Neuronal stem cell (in vitro differentiated cells): ENCODE results near the gene GALNT17.

Source experiments
- DNase-seq: peaks from one replicate; pipeline ENCODE4 v3.0.0-alpha.2; 2013; ENCODE audit warnings: low spot score
- H2AFZ ChIP-seq: one replicate; pipeline ENCODE4 v1.6.1; 2013; ENCODE audit warnings: mild to moderate bottlenecking, low read length, inconsistent platforms
- H2AK5ac ChIP-seq: 2 replicates; pipeline ENCODE4 v1.6.1; 2013; ENCODE audit warnings: low read depth, mild to moderate bottlenecking, inconsistent platforms, low read length, moderate library complexity, mixed read lengths
- H2BK120ac ChIP-seq: 2 replicates; pipeline ENCODE4 v1.6.1; 2013; ENCODE audit warnings: low read depth, mild to moderate bottlenecking, inconsistent platforms, low read length, moderate library complexity, mixed read lengths
- H2BK12ac ChIP-seq: one replicate; pipeline ENCODE4 v1.6.1; 2013; ENCODE audit warnings: low read length, inconsistent platforms
- H2BK15ac ChIP-seq: 2 replicates; pipeline ENCODE4 v1.6.1; 2013; ENCODE audit warnings: mild to moderate bottlenecking, low read length, inconsistent platforms, mixed read lengths
- H2BK5ac ChIP-seq: one replicate; pipeline ENCODE4 v1.6.1; 2013; ENCODE audit warnings: inconsistent platforms, mild to moderate bottlenecking, low read length, moderate library complexity
- H3K14ac ChIP-seq: one replicate; pipeline ENCODE4 v1.6.1; 2013; ENCODE audit warnings: low read length, inconsistent platforms
- H3K18ac ChIP-seq: 2 replicates; pipeline ENCODE4 v1.6.1; 2013; ENCODE audit warnings: low read length, inconsistent platforms
- H3K23ac ChIP-seq: 2 replicates; pipeline ENCODE4 v1.6.1; 2013; ENCODE audit warnings: low read depth, mild to moderate bottlenecking, mixed read lengths, low read length, inconsistent platforms; ENCODE audit not compliant: poor library complexity
- H3K27ac ChIP-seq: replicated peaks from 3 replicates; pipeline ENCODE4 v1.5.1; 2013; ENCODE audit warnings: low read length, inconsistent platforms
- H3K27me3 ChIP-seq, 3 experiments: 2 replicates each; pipeline ENCODE4 v1.6.1; 2013; ENCODE audit warnings: low read length in 3 of 3, mild to moderate bottlenecking in 2 of 3, inconsistent platforms in 1 of 3, low read depth in 1 of 3, mixed read lengths in 1 of 3, moderate library complexity in 1 of 3; ENCODE audit not compliant: control insufficient read depth in 3 of 3, insufficient read depth in 3 of 3
- H3K36me3 ChIP-seq, 2 donors: replicated peaks in 1 of 2; 2 replicates each; pipeline ENCODE4 v1.6.1; 2013; ENCODE audit warnings: low read length in 2 of 2; ENCODE audit not compliant: control insufficient read depth in 2 of 2, insufficient read depth in 2 of 2
- H3K4ac ChIP-seq: 2 replicates; pipeline ENCODE4 v1.6.1; 2013; ENCODE audit warnings: inconsistent platforms, mild to moderate bottlenecking, low read length, moderate library complexity
- H3K4me1 ChIP-seq, 2 donors: 1 replicate in 1 of 2; 2 replicates in 1 of 2; pipeline ENCODE4 v1.6.1; 2013; ENCODE audit warnings: low read length in 2 of 2, low read depth in 1 of 2; ENCODE audit not compliant: control insufficient read depth in 2 of 2, insufficient read depth in 1 of 2
- H3K4me2 ChIP-seq: one replicate; pipeline ENCODE4 v1.6.1; 2013; ENCODE audit warnings: mild to moderate bottlenecking, low read length, inconsistent platforms; ENCODE audit not compliant: insufficient read depth, poor library complexity, severe bottlenecking
- H3K4me3 ChIP-seq, 2 donors: 2 replicates each; pipeline ENCODE4 v1.5.1; 2013; ENCODE audit warnings: low read length in 2 of 2, mild to moderate bottlenecking in 2 of 2, inconsistent platforms in 1 of 2, moderate library complexity in 1 of 2
- H3K79me1 ChIP-seq: one replicate; pipeline ENCODE4 v1.6.1; 2013; ENCODE audit warnings: low read depth, mild to moderate bottlenecking, inconsistent platforms, low read length, moderate library complexity
- H3K9ac ChIP-seq: one replicate; pipeline ENCODE4 v1.6.1; 2013; ENCODE audit warnings: mild to moderate bottlenecking, low read depth, low read length, inconsistent platforms; ENCODE audit not compliant: poor library complexity
- H3K9me3 ChIP-seq, 2 donors: replicated peaks in 1 of 2; 2 replicates each; pipeline versions ENCODE3 to v1.6.1; 2013; ENCODE audit warnings: low read length in 2 of 2, mild to moderate bottlenecking in 2 of 2, inconsistent platforms in 1 of 2, low read depth in 1 of 2, mixed read lengths in 1 of 2, moderate library complexity in 1 of 2; ENCODE audit not compliant: control insufficient read depth in 2 of 2, insufficient read depth in 1 of 2
- H4K8ac ChIP-seq: one replicate; pipeline ENCODE4 v1.6.1; 2013; ENCODE audit warnings: low read depth, mild to moderate bottlenecking, inconsistent platforms, low read length, moderate library complexity
- H4K91ac ChIP-seq: one replicate; pipeline ENCODE4 v1.6.1; 2013; ENCODE audit warnings: low read length, low read depth, mild to moderate bottlenecking, inconsistent platforms; ENCODE audit not compliant: poor library complexity
- WGBS, 2 donors: extraction: QIAGEN DNeasy Blood & Tissue Kit; methylation state at CpG; one replicate each; pipeline ENCODE4 v1.1.7; 2013; ENCODE audit warnings: missing lambda C conversion rate in 2 of 2, mixed read lengths in 1 of 2; ENCODE audit not compliant: insufficient read length in 2 of 2, insufficient replicate concordance in 1 of 2; ENCODE audit errors: extremely low coverage in 2 of 2; 5-methylcytosine and 5-hydroxymethylcytosine counted together

The GALNT17 gene

GRCh38 chr7:71707041-71707440 lies 575.1 kb downstream of the GALNT17 start:
- H2AFZ ChIP-seq, result no peak overlapping the region
- H3K9me3 ChIP-seq, result peaks cover 7 to 22% of the 10 kb centered on the region in 2 donors
- H3K9ac ChIP-seq, result no peak overlapping the region
- H3K79me1 ChIP-seq, result no peaks in the 10 kb centered on the region
- no peak overlapping the region for H2AK5ac ChIP-seq
- no peaks in the 10 kb centered on the region for H3K4me1 ChIP-seq
- H3K4me2 ChIP-seq, result no peak overlapping the region
- no peak overlapping the region for H3K27ac ChIP-seq
- H2BK120ac ChIP-seq, result no peak overlapping the region
- H4K8ac ChIP-seq, result no peak overlapping the region
- H3K23ac ChIP-seq, result no peak overlapping the region
- H3K14ac ChIP-seq, result no peak overlapping the region
- H2BK5ac ChIP-seq, result no peak overlapping the region
- no peak overlapping the region for H3K4ac ChIP-seq
- H2BK15ac ChIP-seq, result no peak overlapping the region
- WGBS, 2 donors, result no CpG with 5 or more reads among the region's 2 CpGs
- no peak overlapping the region for H2BK12ac ChIP-seq
- no peaks in the 10 kb centered on the region for H3K27me3 ChIP-seq
- H4K91ac ChIP-seq, result no peak overlapping the region
- H3K18ac ChIP-seq, result no peak overlapping the region
- H3K4me3 ChIP-seq, result no peak overlapping the region
- no peak for DNase-seq
- H3K36me3 ChIP-seq, result no peaks in the 10 kb centered on the region

- no peak overlapping the region for H4K91ac ChIP-seq
- H2BK15ac ChIP-seq, result no peak overlapping the region
- peaks cover 7 to 22% of the 10 kb centered on the region in 2 donors for H3K9me3 ChIP-seq
- H3K4me1 ChIP-seq, result no peaks in the 10 kb centered on the region
- H3K36me3 ChIP-seq, result no peaks in the 10 kb centered on the region
- no peak overlapping the region for H4K8ac ChIP-seq
- H2BK12ac ChIP-seq, result no peak overlapping the region
- no peak overlapping the region for H3K9ac ChIP-seq
- H3K27me3 ChIP-seq, result no peaks in the 10 kb centered on the region
- H3K4ac ChIP-seq, result no peak overlapping the region
- no peak overlapping the region for H2AFZ ChIP-seq
- H3K27ac ChIP-seq, result no peak overlapping the region
- no peak overlapping the region for H2BK5ac ChIP-seq
- H3K79me1 ChIP-seq, result no peaks in the 10 kb centered on the region
- WGBS, 2 donors, result no CpG with 5 or more reads among the region's 2 CpGs
- no peak overlapping the region for H2BK120ac ChIP-seq
- no peak overlapping the region for H3K4me3 ChIP-seq
- no peak for DNase-seq
- H3K4me2 ChIP-seq, result no peak overlapping the region
- H3K18ac ChIP-seq, result no peak overlapping the region
- H3K23ac ChIP-seq, result no peak overlapping the region
- no peak overlapping the region for H3K14ac ChIP-seq
- no peak overlapping the region for H2AK5ac ChIP-seq
Observed at GRCh38 chr7:71708710-71709109, 576.8 kb downstream of the GALNT17 start.

- H3K23ac ChIP-seq, result no peak overlapping the region
- peak overlapping the region; percentile 65 for H3K14ac ChIP-seq
- H3K79me1 ChIP-seq, result no peaks in the 10 kb centered on the region
- no peak overlapping the region for H3K4ac ChIP-seq
- no peak overlapping the region for H2BK12ac ChIP-seq
- peak overlapping the region; percentile 30 for H2BK15ac ChIP-seq
- no peak overlapping the region for H3K27ac ChIP-seq
- H4K8ac ChIP-seq, result no peak overlapping the region
- no peak overlapping the region for H3K4me2 ChIP-seq
- H2AK5ac ChIP-seq, result peak overlapping the region; percentile 70
- no peaks in the 10 kb centered on the region for H3K4me1 ChIP-seq
- WGBS, 2 donors, result no CpG with 5 or more reads among the region's 5 CpGs
- H3K18ac ChIP-seq, result peak overlapping the region; percentile 68
- no peak overlapping the region for H4K91ac ChIP-seq
- H3K27me3 ChIP-seq, result no peaks in the 10 kb centered on the region
- H2BK5ac ChIP-seq, result no peak overlapping the region
- H2AFZ ChIP-seq, result no peak overlapping the region
- H2BK120ac ChIP-seq, result peak overlapping the region; percentile 30
- H3K36me3 ChIP-seq, result no peaks in the 10 kb centered on the region
- H3K4me3 ChIP-seq, result peak overlapping the region in 1 of 2 donors; percentile 28
- peaks cover 7 to 14% of the 10 kb centered on the region in 2 donors for H3K9me3 ChIP-seq
- no peak for DNase-seq
- no peak overlapping the region for H3K9ac ChIP-seq
Observed at GRCh38 chr7:71710442-71710841, 578.5 kb downstream of the GALNT17 start.

GRCh38 chr7:71712653-71713180 lies 580.8 kb downstream of the GALNT17 start:
- no peak overlapping the region for H3K4me2 ChIP-seq
- no CpG with 5 or more reads among the region's 9 CpGs for WGBS, 2 donors
- no peak for DNase-seq

More at GRCh38 chr7:71712653-71713180, 580.8 kb downstream of the GALNT17 start:
- H2BK12ac ChIP-seq, result no peak overlapping the region
- no peak overlapping the region for H2AFZ ChIP-seq
- H3K4ac ChIP-seq, result no peak overlapping the region
- no peak overlapping the region for H2BK15ac ChIP-seq
- H3K9ac ChIP-seq, result no peak overlapping the region
- no peak overlapping the region for H3K14ac ChIP-seq
- no peak overlapping the region for H2BK5ac ChIP-seq
- no peak overlapping the region for H4K91ac ChIP-seq
- H2AK5ac ChIP-seq, result no peak overlapping the region
- no peaks in the 10 kb centered on the region for H3K27me3 ChIP-seq
- no peak overlapping the region for H3K4me3 ChIP-seq
- peaks cover 0 to 2% of the 10 kb centered on the region in 2 donors for H3K9me3 ChIP-seq
- H3K18ac ChIP-seq, result peak overlapping the region; percentile 39
- H3K4me1 ChIP-seq, result peaks cover 4 to 5% of the 10 kb centered on the region in 2 donors
- H3K36me3 ChIP-seq, result no peaks in the 10 kb centered on the region
- no peaks in the 10 kb centered on the region for H3K79me1 ChIP-seq
- no peak overlapping the region for H4K8ac ChIP-seq
- no peak overlapping the region for H3K23ac ChIP-seq
- H2BK120ac ChIP-seq, result no peak overlapping the region
- H3K27ac ChIP-seq, result no peak overlapping the region
